ENCODE data around the gene ILDR2.

ILDR2 gene

DNA sequence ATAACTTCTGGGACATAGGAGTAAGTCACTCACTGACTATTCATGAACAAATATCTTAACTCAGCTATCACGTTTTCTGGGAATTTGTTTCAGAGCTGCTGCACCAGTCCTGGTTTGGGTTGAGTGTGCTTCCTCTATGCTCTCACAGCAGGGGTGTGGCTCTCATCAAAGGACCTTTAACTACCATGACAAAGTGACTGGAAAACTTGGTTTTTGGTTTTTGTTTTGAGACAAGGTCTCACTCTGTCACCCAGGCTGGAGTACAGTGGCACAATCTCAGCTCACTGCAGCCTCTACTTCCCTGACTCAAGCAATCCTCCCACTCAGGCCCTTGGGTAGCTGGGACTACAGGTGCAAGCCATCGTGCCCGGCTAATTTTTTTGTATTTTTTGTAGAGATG is 4.1 kb downstream of the ILDR2 start:
- TF ChIP-seq, protein P1, sequence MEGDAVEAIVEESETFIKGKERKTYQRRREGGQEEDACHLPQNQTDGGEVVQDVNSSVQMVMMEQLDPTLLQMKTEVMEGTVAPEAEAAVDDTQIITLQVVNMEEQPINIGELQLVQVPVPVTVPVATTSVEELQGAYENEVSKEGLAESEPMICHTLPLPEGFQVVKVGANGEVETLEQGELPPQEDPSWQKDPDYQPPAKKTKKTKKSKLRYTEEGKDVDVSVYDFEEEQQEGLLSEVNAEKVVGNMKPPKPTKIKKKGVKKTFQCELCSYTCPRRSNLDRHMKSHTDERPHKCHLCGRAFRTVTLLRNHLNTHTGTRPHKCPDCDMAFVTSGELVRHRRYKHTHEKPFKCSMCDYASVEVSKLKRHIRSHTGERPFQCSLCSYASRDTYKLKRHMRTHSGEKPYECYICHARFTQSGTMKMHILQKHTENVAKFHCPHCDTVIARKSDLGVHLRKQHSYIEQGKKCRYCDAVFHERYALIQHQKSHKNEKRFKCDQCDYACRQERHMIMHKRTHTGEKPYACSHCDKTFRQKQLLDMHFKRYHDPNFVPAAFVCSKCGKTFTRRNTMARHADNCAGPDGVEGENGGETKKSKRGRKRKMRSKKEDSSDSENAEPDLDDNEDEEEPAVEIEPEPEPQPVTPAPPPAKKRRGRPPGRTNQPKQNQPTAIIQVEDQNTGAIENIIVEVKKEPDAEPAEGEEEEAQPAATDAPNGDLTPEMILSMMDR (IDR thresholded peaks at IDR 0.05; ENCODE audit: insufficient read depth, missing control alignments) = no peak
- FAIRE-seq = no peak
- no peak for DNase-seq (ENCODE audit: insufficient read length, low spot score)

DNA sequence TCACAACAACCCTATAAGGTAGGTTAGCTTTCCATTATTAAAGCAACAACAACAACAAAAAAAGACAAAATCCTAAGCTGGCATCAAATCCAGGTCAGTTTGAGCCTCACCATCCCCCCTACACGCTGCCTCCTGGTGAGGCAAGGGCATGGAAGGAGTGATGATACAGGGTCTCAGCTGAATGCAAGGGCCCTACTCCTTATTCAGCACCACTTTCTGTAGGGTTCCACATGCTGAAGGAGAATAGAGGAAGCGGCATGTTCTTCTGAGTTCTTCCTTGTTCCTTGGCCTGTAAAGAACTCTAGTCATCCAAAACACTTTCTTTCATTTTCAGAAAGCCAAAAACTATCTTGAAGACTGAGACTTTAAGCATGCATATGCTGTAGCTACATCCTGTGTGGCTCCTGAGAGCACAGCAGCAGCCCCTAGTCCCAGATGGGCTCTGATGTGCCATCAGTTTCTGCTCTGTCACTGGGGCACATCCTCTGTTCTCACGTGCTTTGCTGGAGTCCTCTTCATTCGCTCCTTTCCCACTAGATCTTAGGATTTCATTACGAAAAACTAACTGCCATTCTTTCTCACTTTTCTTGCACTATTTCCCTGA is 6.2 kb downstream of the ILDR2 start:
- DNase-seq (ENCODE audit: insufficient read length, low spot score) (no peak), FAIRE-seq (no peak)
- TF ChIP-seq, protein P1 (IDR thresholded peaks at IDR 0.05; ENCODE audit: insufficient read depth, missing control alignments) = no peak

DNA sequence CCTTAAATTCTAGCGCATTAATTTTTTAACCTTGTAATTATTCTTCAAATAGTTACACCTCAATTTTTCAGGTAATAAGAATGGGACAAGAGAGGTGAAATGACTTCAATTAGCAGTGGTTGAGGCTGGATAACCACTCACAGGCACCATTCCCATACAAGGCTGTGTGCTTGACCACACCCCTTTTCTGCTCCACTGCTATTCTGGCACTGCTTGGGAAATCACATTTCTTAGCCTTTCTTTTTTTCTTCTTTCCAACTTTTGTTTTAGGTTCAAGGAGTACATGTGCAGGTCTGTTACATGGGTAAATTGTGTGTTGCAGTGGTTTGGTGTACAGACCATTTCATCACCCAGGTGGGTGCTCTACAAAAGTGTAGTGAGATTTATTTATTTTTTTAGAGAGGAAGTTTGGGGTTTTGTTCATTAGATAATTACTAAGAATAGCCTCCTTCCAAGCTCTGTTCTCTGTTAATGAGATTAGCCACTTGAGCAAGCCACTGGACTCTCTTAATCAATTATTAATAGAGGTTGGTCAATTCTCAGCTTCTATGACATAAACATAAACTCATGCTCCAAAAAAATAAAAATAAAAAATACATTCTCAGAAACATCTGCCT is 14.4 kb downstream of the ILDR2 start:
- FAIRE-seq (no peak), DNase-seq (ENCODE audit: insufficient read length, low spot score) (no peak)
- TF ChIP-seq, protein P1 (IDR thresholded peaks at IDR 0.05; ENCODE audit: insufficient read depth, missing control alignments) = no peak

DNA sequence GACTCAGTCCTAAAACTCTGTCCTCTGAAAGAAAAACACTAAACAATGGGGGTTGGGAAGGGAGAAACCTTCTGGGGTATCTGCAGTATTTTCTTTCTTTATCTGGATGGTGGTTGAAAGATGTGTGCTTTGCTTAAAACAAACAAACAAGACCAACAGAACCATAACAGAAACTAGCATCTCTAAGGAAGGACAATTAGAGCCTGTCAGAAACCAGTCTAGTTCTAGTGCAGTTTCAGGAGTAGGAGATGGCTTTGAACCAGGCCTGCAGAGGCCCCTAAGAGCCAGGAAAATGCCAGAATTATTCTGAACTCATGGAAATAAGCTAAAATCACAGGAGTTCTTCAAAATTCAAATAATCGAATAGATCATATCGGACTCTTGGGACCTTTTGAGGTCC is 18.5 kb downstream of the ILDR2 start:
- DNase-seq (ENCODE audit: insufficient read length, low spot score) = no peak
- TF ChIP-seq, protein P1 (IDR thresholded peaks at IDR 0.05; ENCODE audit: insufficient read depth, missing control alignments) = no peak
- no peak for FAIRE-seq

DNA sequence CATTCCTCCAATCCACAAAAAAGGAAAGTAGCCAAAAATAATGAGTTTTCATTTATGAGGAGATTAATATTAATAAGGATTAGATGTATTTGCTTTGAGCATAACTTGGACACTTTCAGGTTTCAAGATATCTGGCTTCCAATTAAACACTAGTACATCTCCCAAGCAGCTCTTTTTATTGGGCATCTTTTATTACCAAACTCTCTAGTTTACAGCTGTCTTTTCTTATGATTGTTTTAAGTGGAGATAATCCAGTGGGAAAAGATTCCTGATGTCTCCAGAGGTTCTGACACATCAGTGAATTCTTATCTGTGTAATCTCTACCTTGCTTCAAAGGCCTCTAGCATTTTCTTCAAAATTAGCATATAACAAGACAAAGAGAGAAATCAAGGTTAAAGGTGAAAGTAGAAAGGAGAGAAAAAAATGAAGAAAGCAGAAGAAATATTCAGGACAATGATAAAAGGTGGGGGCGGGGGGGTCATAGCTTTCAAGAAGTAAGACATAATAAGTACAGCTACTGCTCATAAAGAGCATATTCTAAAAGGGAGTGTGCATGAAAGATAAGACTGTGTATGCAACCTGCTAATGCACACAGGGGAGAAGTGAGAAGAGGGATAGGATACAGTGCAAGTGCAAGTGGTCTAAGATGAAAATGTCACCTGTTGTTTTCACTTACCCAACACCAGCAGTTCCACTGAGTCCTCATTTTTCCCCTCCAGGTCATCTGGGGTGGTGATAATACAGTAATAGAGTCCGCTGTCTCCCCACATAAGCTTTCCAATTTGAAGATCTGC is 19.1 kb downstream of the ILDR2 start:
- DNase-seq (ENCODE audit: insufficient read length, low spot score) = no peak
- TF ChIP-seq, protein P1 (IDR thresholded peaks at IDR 0.05; ENCODE audit: insufficient read depth, missing control alignments) = no peak
- no peak for FAIRE-seq

DNA sequence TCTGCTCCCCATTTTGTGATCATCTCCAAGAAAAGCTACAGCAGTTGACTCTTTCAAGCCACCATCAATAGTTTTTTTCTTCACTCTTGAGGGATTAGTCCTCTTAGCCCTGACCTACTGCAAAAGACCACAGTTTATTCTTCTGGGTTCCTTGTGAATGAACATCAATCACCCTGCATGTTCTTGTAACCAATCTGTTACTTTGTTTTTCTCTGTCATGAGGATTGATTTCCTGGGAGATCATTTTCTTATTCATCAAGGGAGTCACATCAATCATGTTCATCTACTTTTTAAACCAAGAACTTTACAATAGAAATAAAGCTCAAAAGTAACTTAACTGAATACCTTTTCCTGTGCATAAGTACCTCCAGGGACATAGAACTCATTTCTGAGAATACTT is 21.8 kb downstream of the ILDR2 start:
- TF ChIP-seq, protein P1 (IDR thresholded peaks at IDR 0.05; ENCODE audit: insufficient read depth, missing control alignments) = no peak
- no peak for FAIRE-seq
- no peak for DNase-seq (ENCODE audit: insufficient read length, low spot score)
